Neural progenitor cell (in vitro differentiated cells): ENCODE measurements around the gene SEC16B. TPM values are rescaled to one million over a fixed set of nuclear protein-coding genes. Genes with fewer than 3 reads are reported as not detected.

Source experiments
- DNase-seq: peaks from one replicate; pipeline ENCODE4 v3.0.0-alpha.2; 2016; ENCODE audit warnings: low spot score
- H2AFZ ChIP-seq: fragments of 200-600 bp; sonication (generic); replicated peaks from 2 replicates; pipeline ENCODE4 v1.6.1; 2016; ENCODE audit warnings: antibody characterized with exemption
- H3F3A ChIP-seq: fragments of 200-600 bp; sonication (generic); 2 replicates; pipeline ENCODE4 v1.6.1; 2016; ENCODE audit warnings: antibody characterized with exemption, low read depth
- H3K27ac ChIP-seq: fragments of 200-600 bp; sonication (generic); 2 replicates; pipeline ENCODE4 v1.5.1; 2016; ENCODE audit warnings: mild to moderate bottlenecking
- H3K27me3 ChIP-seq: fragments of 200-600 bp; sonication (generic); 2 replicates; pipeline ENCODE4 v1.6.1; 2016; ENCODE audit warnings: mild to moderate bottlenecking, moderate library complexity
- H3K36me3 ChIP-seq: fragments of 200-600 bp; sonication (generic); 2 replicates; pipeline ENCODE4 v1.5.1; 2016
- H3K4me1 ChIP-seq: fragments of 200-600 bp; sonication (generic); 2 replicates; pipeline ENCODE4 v1.6.1; 2016; ENCODE audit warnings: mixed run types
- H3K4me2 ChIP-seq: fragments of 200-600 bp; sonication (generic); 2 replicates; pipeline ENCODE4 v1.6.1; 2016
- H3K4me3 ChIP-seq: fragments of 200-600 bp; sonication (generic); 2 replicates; pipeline ENCODE4 v1.5.1; 2016
- H3K79me2 ChIP-seq: fragments of 200-600 bp; sonication (generic); 2 replicates; pipeline ENCODE4 v1.6.1; 2016; ENCODE audit warnings: low read depth
- H3K9ac ChIP-seq: fragments of 200-600 bp; sonication (generic); 2 replicates; pipeline ENCODE4 v1.6.1; 2016
- H3K9me3 ChIP-seq: fragments of 200-600 bp; sonication (generic); 2 replicates; pipeline ENCODE4 v1.5.1; 2016; ENCODE audit warnings: low read depth
- H4K20me1 ChIP-seq: fragments of 200-600 bp; sonication (generic); 2 replicates; pipeline ENCODE4 v1.6.1; 2016; ENCODE audit warnings: low read depth
- H3K27ac Mint-ChIP-seq: 3 replicates; pipeline ENCODE4 v1.8.0; 2021; ENCODE audit warnings: mixed read lengths
- H3K27me3 Mint-ChIP-seq: 2 replicates; pipeline ENCODE4 v1.8.0; 2022; ENCODE audit warnings: low read depth, mild to moderate bottlenecking, inconsistent platforms, moderate library complexity, mixed read lengths; ENCODE audit not compliant: insufficient read depth
- H3K36me3 Mint-ChIP-seq: 3 replicates; pipeline ENCODE4 v1.8.0; 2021; ENCODE audit warnings: mixed read lengths
- H3K4me1 Mint-ChIP-seq: 3 replicates; pipeline ENCODE4 v1.8.0; 2021; ENCODE audit warnings: mixed read lengths
- H3K4me3 Mint-ChIP-seq: 3 replicates; pipeline ENCODE4 v1.8.0; 2021; ENCODE audit warnings: mild to moderate bottlenecking, moderate library complexity, mixed read lengths
- H3K9me3 Mint-ChIP-seq: 3 replicates; pipeline ENCODE4 v1.8.0; 2020; ENCODE audit warnings: mixed read lengths
- EZH2 ChIP-seq: fragments of 200-600 bp; sonication (generic); IDR thresholded peaks from 2 replicates; pipeline ENCODE4 v1.6.1; 2017; ENCODE audit warnings: antibody characterized with exemption, mild to moderate bottlenecking, moderate library complexity
- EZH2phosphoT487 ChIP-seq: fragments of 200-600 bp; sonication (generic); IDR thresholded peaks from 2 replicates; pipeline ENCODE4 v1.6.1; 2017; ENCODE audit warnings: antibody characterized with exemption
- total RNA-seq: library from RNA; depleted of rRNA; stranded (reverse); fragments of >200 nt; gene quantifications from 2 replicates; pipeline ENCODE4 v1.2.3, GENCODE V29; 2015; ENCODE audit warnings: low replicate concordance
- TF ChIP-seq, protein P1 (sequence below): fragments of 200-600 bp; sonication (generic); IDR thresholded peaks from 2 replicates; pipeline ENCODE4 v1.5.1; 2017; ENCODE audit warnings: antibody characterized with exemption, mild to moderate bottlenecking

The SEC16B gene
- total RNA-seq, 1 donor from 2014 or later: 0.67 TPM

DNA sequence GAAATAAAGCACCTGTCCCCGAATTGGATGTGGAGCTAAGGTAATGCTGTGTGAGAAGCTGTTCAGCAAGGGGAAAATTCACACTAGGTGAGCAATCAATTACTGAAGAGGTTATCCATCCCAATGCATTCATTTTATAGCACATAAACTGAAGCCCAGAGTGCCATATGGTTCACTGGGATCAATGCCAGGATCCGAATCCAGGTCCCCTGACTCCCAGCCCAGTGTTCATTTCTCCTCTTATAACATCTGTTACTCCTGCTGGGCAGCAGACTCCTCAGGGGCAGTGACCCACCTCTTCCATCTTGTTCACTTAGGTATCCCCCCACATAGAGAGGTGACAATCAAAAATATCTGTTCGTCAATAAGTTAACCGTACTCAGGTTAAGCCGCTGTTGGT is 13.2 kb upstream of the SEC16B start:
- Mint-ChIP-seq H3K4me3 (no peak overlapping the region), H3K36me3 (no peaks in the 10 kb centered on the region), H3K27ac (no peak overlapping the region), H3K27me3 (peaks cover 6% of the 10 kb centered on the region), H3K9me3 (peaks cover 7% of the 10 kb centered on the region), H3K4me1 (peaks cover 8% of the 10 kb centered on the region)
- no peaks in the 10 kb centered on the region for H3K79me2 ChIP-seq
- no peak for DNase-seq
- no peaks in the 10 kb centered on the region for H3K9me3 ChIP-seq
- H3K4me1 ChIP-seq: peaks cover 12% of the 10 kb centered on the region
- H3K36me3 ChIP-seq: no peaks in the 10 kb centered on the region
- no peak overlapping the region for H3K4me2 ChIP-seq
- H3K4me3 ChIP-seq: no peak overlapping the region
- no peak overlapping the region for H3K27ac ChIP-seq
- no peaks in the 10 kb centered on the region for H3K27me3 ChIP-seq
- no peaks in the 10 kb centered on the region for H3F3A ChIP-seq
- no peaks in the 10 kb centered on the region for H4K20me1 ChIP-seq
- peak overlapping the region; percentile 99 for H2AFZ ChIP-seq
- no peak overlapping the region for H3K9ac ChIP-seq
- no peak for TF ChIP-seq EZH2
- TF ChIP-seq EZH2phosphoT487: no peak
- TF ChIP-seq, protein P1, sequence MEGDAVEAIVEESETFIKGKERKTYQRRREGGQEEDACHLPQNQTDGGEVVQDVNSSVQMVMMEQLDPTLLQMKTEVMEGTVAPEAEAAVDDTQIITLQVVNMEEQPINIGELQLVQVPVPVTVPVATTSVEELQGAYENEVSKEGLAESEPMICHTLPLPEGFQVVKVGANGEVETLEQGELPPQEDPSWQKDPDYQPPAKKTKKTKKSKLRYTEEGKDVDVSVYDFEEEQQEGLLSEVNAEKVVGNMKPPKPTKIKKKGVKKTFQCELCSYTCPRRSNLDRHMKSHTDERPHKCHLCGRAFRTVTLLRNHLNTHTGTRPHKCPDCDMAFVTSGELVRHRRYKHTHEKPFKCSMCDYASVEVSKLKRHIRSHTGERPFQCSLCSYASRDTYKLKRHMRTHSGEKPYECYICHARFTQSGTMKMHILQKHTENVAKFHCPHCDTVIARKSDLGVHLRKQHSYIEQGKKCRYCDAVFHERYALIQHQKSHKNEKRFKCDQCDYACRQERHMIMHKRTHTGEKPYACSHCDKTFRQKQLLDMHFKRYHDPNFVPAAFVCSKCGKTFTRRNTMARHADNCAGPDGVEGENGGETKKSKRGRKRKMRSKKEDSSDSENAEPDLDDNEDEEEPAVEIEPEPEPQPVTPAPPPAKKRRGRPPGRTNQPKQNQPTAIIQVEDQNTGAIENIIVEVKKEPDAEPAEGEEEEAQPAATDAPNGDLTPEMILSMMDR: no peak

DNA sequence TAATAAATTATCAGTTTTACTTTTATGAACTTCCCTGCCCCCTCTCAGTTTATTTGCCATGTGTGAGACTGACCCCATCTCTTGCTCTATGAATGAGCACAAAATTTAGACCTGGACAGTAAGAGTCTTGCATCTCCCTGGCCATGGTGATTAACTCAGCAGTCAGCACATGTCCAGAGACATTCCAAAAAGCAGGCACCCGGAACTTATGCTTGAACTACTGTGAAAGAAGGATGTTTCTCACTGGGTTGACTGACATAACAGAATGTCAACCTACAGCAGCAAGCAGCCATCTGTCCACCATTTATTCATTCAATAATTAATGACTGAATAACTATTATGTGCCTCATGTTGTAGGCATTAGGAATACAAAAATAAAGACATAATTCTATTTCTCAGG is 11.3 kb upstream of the SEC16B start:
- Histone ChIP-seq H3K27me3 (no peaks in the 10 kb centered on the region), H3K9me3 (no peaks in the 10 kb centered on the region), H3K36me3 (no peaks in the 10 kb centered on the region), H3K4me3 (no peak overlapping the region), H2AFZ (no peak overlapping the region), H4K20me1 (no peaks in the 10 kb centered on the region), H3K4me2 (no peak overlapping the region), H3K9ac (no peak overlapping the region), H3K27ac (no peak overlapping the region), H3K79me2 (no peaks in the 10 kb centered on the region), H3K4me1 (peaks cover 12% of the 10 kb centered on the region), H3F3A (no peaks in the 10 kb centered on the region)
- TF ChIP-seq EZH2: no peak
- TF ChIP-seq, protein P1: no peak
- TF ChIP-seq EZH2phosphoT487: no peak
- H3K4me1 Mint-ChIP-seq: peaks cover 14% of the 10 kb centered on the region
- DNase-seq: no peak
- H3K4me3 Mint-ChIP-seq: no peak overlapping the region
- H3K27ac Mint-ChIP-seq: no peak overlapping the region
- H3K27me3 Mint-ChIP-seq: peaks cover 4% of the 10 kb centered on the region
- H3K36me3 Mint-ChIP-seq: no peaks in the 10 kb centered on the region
- no peaks in the 10 kb centered on the region for H3K9me3 Mint-ChIP-seq

DNA sequence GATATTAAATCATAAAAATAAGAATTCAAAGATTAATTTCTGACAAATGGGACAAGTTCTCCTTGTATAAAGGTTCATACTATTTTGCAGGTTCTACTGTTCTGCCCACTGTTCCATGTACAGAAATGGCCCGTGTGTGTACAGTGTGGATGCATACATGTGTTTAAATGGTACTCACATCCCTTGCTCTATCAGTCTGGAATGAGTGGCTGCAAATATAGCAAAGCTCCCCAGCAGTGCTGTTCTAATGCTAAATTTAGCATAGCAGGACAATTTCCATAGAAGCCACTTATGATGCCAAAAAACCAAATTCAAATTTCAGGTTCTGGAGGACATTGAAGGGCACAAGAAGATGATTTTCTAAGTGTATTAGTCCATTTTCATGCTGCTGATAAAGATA is 9.4 kb upstream of the SEC16B start:
- H3K4me1 Mint-ChIP-seq: peaks cover 12% of the 10 kb centered on the region
- TF ChIP-seq EZH2phosphoT487 (no peak), EZH2 (no peak)
- TF ChIP-seq, protein P1: no peak
- DNase-seq: no peak
- no peak overlapping the region for H2AFZ ChIP-seq
- no peaks in the 10 kb centered on the region for H3K27me3 ChIP-seq
- H3K4me3 ChIP-seq: no peak overlapping the region
- no peaks in the 10 kb centered on the region for H3K36me3 ChIP-seq
- no peaks in the 10 kb centered on the region for H3K9me3 Mint-ChIP-seq
- no peak overlapping the region for H3K27ac Mint-ChIP-seq
- H3K9me3 ChIP-seq: no peaks in the 10 kb centered on the region
- no peaks in the 10 kb centered on the region for H3K36me3 Mint-ChIP-seq
- peaks cover 4% of the 10 kb centered on the region for H3K27me3 Mint-ChIP-seq
- no peak overlapping the region for H3K27ac ChIP-seq
- no peaks in the 10 kb centered on the region for H4K20me1 ChIP-seq
- H3F3A ChIP-seq: no peaks in the 10 kb centered on the region
- H3K4me3 Mint-ChIP-seq: no peak overlapping the region
- no peaks in the 10 kb centered on the region for H3K79me2 ChIP-seq
- H3K4me1 ChIP-seq: peaks cover 9% of the 10 kb centered on the region
- no peak overlapping the region for H3K9ac ChIP-seq
- no peak overlapping the region for H3K4me2 ChIP-seq

DNA sequence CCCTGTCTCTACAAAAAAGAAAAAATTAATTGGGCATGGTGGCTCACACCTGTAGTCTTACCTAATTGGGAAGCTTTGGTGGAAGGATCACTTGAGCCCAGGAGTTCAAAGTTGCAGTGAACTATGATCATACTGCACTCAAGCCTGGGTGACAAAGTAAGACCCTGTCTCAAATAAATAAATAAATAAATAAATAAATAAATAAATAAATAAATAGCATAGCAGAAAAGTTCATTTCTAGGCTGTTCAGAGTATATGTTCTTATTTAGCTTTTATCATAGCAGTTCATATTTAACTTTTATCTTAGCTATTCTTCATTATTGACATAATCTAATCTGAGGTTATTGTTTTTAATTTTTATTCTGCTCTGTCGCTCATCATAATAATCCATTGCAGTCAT is 8.7 kb upstream of the SEC16B start:
- Mint-ChIP-seq H3K4me1 (peaks cover 9% of the 10 kb centered on the region), H3K4me3 (no peak overlapping the region), H3K9me3 (no peaks in the 10 kb centered on the region), H3K36me3 (no peaks in the 10 kb centered on the region), H3K27me3 (peaks cover 4% of the 10 kb centered on the region), H3K27ac (no peak overlapping the region)
- H3K4me1 ChIP-seq: peaks cover 2% of the 10 kb centered on the region
- TF ChIP-seq, protein P1: no peak
- no peak for TF ChIP-seq EZH2phosphoT487
- no peak for TF ChIP-seq EZH2
- no peak overlapping the region for H2AFZ ChIP-seq
- DNase-seq: no peak
- H4K20me1 ChIP-seq: no peaks in the 10 kb centered on the region
- no peak overlapping the region for H3K4me2 ChIP-seq
- no peaks in the 10 kb centered on the region for H3K9me3 ChIP-seq
- no peak overlapping the region for H3K4me3 ChIP-seq
- no peaks in the 10 kb centered on the region for H3K79me2 ChIP-seq
- H3F3A ChIP-seq: no peaks in the 10 kb centered on the region
- H3K27ac ChIP-seq: no peak overlapping the region
- H3K27me3 ChIP-seq: no peaks in the 10 kb centered on the region
- no peak overlapping the region for H3K9ac ChIP-seq
- H3K36me3 ChIP-seq: no peaks in the 10 kb centered on the region
